ENCODE measurements around the gene SULT2A1. TPM values are rescaled to one million over a fixed set of nuclear protein-coding genes. Genes with fewer than 3 reads are reported as not detected.

SULT2A1 gene
- not detected in 2 replicates for total RNA-seq

GRCh38 chr19:47886010-47886559 is at the start of gene SULT2A1:
TSS of gene SULT2A1 (minus strand) at chr19:47886315. CDS start at chr19:47886257, 58 bp downstream.

GRCh38 chr19:47858646-47859285 is 27.3 kb downstream of the SULT2A1 start, which contains the start of gene TPRX2:
TSS of gene TPRX2 (plus strand) at chr19:47859235. CDS start at chr19:47859247, 12 bp downstream.

GRCh38 chr19:47821460-47822020 is 64.6 kb downstream of the SULT2A1 start, which contains the start of gene CRX:
TSS of gene CRX (plus strand) at chr19:47821937. CDS start at chr19:47834444, 12,507 bp downstream.

Other genes starting within 250 kb of the SULT2A1 start
- gene EHD2, start 172.9 kb downstream of the SULT2A1 start, total RNA-seq: 150 and 171 TPM in 2 replicates
- gene NOP53, start 140.8 kb downstream of the SULT2A1 start, total RNA-seq: 67.4 and 97.0 TPM in 2 replicates
- gene SELENOW, start 107.6 kb downstream of the SULT2A1 start, total RNA-seq: 342 and 531 TPM in 2 replicates
- gene TPRX1, start 81.8 kb downstream of the SULT2A1 start, total RNA-seq: not detected in 2 replicates
- not detected in 2 replicates for gene CRX, start 64.4 kb downstream of the SULT2A1 start, total RNA-seq
- not detected in 2 replicates for gene TPRX2, start 27.1 kb downstream of the SULT2A1 start, total RNA-seq
- not detected in 2 replicates for gene BSPH1, start 105.9 kb upstream of the SULT2A1 start, total RNA-seq
- not detected in 2 replicates for gene ELSPBP1, start 108.3 kb upstream of the SULT2A1 start, total RNA-seq
- gene CABP5, start 157.8 kb upstream of the SULT2A1 start, total RNA-seq: not detected in 2 replicates
- gene PLA2G4C, start 224.5 kb upstream of the SULT2A1 start, total RNA-seq: 56.3 and 62.4 TPM in 2 replicates

All from vein endothelial cell (primary cell).